SU-DHL-6 (cell line): ENCODE measurements around the gene HIVEP1.

Experiments
- H2AFZ ChIP-seq: fragments of 200-600 bp; sonication (generic); 2 replicates; pipeline ENCODE4 v1.6.1; 2014; ENCODE audit warnings: low read depth, mild to moderate bottlenecking, moderate library complexity, mixed read lengths, antibody characterized with exemption, low read length; ENCODE audit not compliant: severe bottlenecking
- H3F3A ChIP-seq: fragments of 200-600 bp; shearing (Covaris generic); 2 replicates; pipeline ENCODE4 v1.6.0; 2016; ENCODE audit warnings: antibody characterized with exemption, mild to moderate bottlenecking; ENCODE audit not compliant: insufficient read depth
- H3K27ac ChIP-seq: fragments of 200-600 bp; sonication (generic); 2 replicates; pipeline ENCODE4 v1.5.1; 2016; ENCODE audit warnings: low read depth, mild to moderate bottlenecking, low read length, moderate library complexity, mixed read lengths
- H3K27me3 ChIP-seq: fragments of 200-600 bp; sonication (generic), shearing (Covaris generic); 2 replicates; pipeline ENCODE4 v1.6.0; 2014; ENCODE audit warnings: mild to moderate bottlenecking, low read length
- H3K36me3 ChIP-seq: fragments of 200-600 bp; sonication (generic); 2 replicates; pipeline ENCODE4 v1.6.1; 2014; ENCODE audit warnings: mild to moderate bottlenecking, low read length, mixed read lengths
- H3K4me2 ChIP-seq: fragments of 300-600, 200-600 bp; shearing (Covaris generic), sonication (generic); 2 replicates; pipeline ENCODE4 v1.6.0; 2014; ENCODE audit warnings: low read length, low read depth, mild to moderate bottlenecking; ENCODE audit not compliant: poor library complexity, severe bottlenecking
- H3K4me3 ChIP-seq: fragments of 200-600 bp; sonication (generic); 2 replicates; pipeline ENCODE4 v1.5.1; 2014; ENCODE audit warnings: antibody characterized with exemption, low read length, mild to moderate bottlenecking, mixed read lengths; ENCODE audit not compliant: insufficient read depth, poor library complexity, severe bottlenecking
- H3K79me2 ChIP-seq: fragments of 200-600 bp; sonication (generic); 2 replicates; pipeline ENCODE4 v1.6.1; 2014; ENCODE audit warnings: mild to moderate bottlenecking, low read length, moderate library complexity; ENCODE audit not compliant: insufficient read depth
- H3K9ac ChIP-seq: fragments of 200-600 bp; sonication (generic); 2 replicates; pipeline ENCODE4 v1.7.0; 2014; ENCODE audit warnings: mild to moderate bottlenecking, low read length
- H3K9me2 ChIP-seq: fragments of 200-600 bp; sonication (generic); replicated peaks from 2 replicates; pipeline ENCODE4 v1.6.1; 2014; ENCODE audit warnings: low read length; ENCODE audit not compliant: insufficient read depth
- H3K9me3 ChIP-seq: fragments of 200-600 bp; sonication (generic); 2 replicates; pipeline ENCODE4 v1.6.1; 2014; ENCODE audit warnings: low read length, mixed read lengths; ENCODE audit not compliant: insufficient read depth
- H4K20me1 ChIP-seq: fragments of 200-600 bp; sonication (generic); 2 replicates; pipeline ENCODE4 v1.6.1; 2014; ENCODE audit warnings: low read depth, mild to moderate bottlenecking, antibody characterized with exemption, low read length, moderate library complexity, mixed read lengths
- CTCF ChIP-seq: fragments of 200-600 bp; sonication (generic); IDR thresholded peaks from one replicate; pipeline ENCODE4 v1.5.1; 2017; ENCODE audit warnings: antibody characterized with exemption, mild to moderate bottlenecking, low read length, moderate library complexity; ENCODE audit not compliant: insufficient read depth, poor library complexity, severe bottlenecking
- EZH2phosphoT487 ChIP-seq: fragments of 200-600 bp; sonication (generic), shearing (Covaris generic); conservative IDR thresholded peaks from 2 replicates; pipeline ENCODE4 v1.6.1; 2018; ENCODE audit warnings: mild to moderate bottlenecking, antibody characterized with exemption, low read length, moderate library complexity, mixed read lengths

Gene HIVEP1

GRCh38 chr6:12030993-12031550 is 19.0 kb downstream of the HIVEP1 start:
- Histone ChIP-seq H3K79me2 (peaks cover 63% of the 10 kb centered on the region), H3K4me2 (no peak overlapping the region), H3F3A (no peaks in the 10 kb centered on the region)

GRCh38 chr6:12032783-12033573 is 20.9 kb downstream of the HIVEP1 start:
- no peaks in the 10 kb centered on the region for H3K9me3 ChIP-seq
- H3K9me2 ChIP-seq, result no peaks in the 10 kb centered on the region
- peaks cover 57% of the 10 kb centered on the region for H3K79me2 ChIP-seq
- no peak overlapping the region for H3K27ac ChIP-seq
- H2AFZ ChIP-seq, result no peak overlapping the region
- no peak overlapping the region for H3K9ac ChIP-seq
- peaks cover 18% of the 10 kb centered on the region for H4K20me1 ChIP-seq
- H3K27me3 ChIP-seq, result no peaks in the 10 kb centered on the region
- H3K4me3 ChIP-seq, result no peak overlapping the region
- peaks cover 17% of the 10 kb centered on the region for H3K36me3 ChIP-seq
- no peaks in the 10 kb centered on the region for H3F3A ChIP-seq
- TF ChIP-seq CTCF, result no peak
- no peak for TF ChIP-seq EZH2phosphoT487
- no peak overlapping the region for H3K4me2 ChIP-seq

More at GRCh38 chr6:12030993-12031550, 19.0 kb downstream of the HIVEP1 start:
- TF ChIP-seq EZH2phosphoT487, result no peak
- TF ChIP-seq CTCF, result no peak
- no peak overlapping the region for H2AFZ ChIP-seq
- H3K9ac ChIP-seq, result no peak overlapping the region
- no peaks in the 10 kb centered on the region for H3K27me3 ChIP-seq
- peaks cover 17% of the 10 kb centered on the region for H3K36me3 ChIP-seq
- H3K9me3 ChIP-seq, result no peaks in the 10 kb centered on the region
- peaks cover 18% of the 10 kb centered on the region for H4K20me1 ChIP-seq
- H3K27ac ChIP-seq, result no peak overlapping the region
- no peak overlapping the region for H3K4me3 ChIP-seq
- no peaks in the 10 kb centered on the region for H3K9me2 ChIP-seq

GRCh38 chr6:12033770-12034169 is 21.7 kb downstream of the HIVEP1 start:
- H3K27ac ChIP-seq, result no peak overlapping the region
- H3K79me2 ChIP-seq, result peaks cover 54% of the 10 kb centered on the region
- H3K4me2 ChIP-seq, result no peak overlapping the region
- TF ChIP-seq CTCF, result no peak
- no peak for TF ChIP-seq EZH2phosphoT487
- H3K4me3 ChIP-seq, result no peak overlapping the region
- no peak overlapping the region for H3K9ac ChIP-seq
- H3K36me3 ChIP-seq, result peaks cover 17% of the 10 kb centered on the region
- no peaks in the 10 kb centered on the region for H3K27me3 ChIP-seq
- H4K20me1 ChIP-seq, result peaks cover 18% of the 10 kb centered on the region
- no peaks in the 10 kb centered on the region for H3F3A ChIP-seq
- H2AFZ ChIP-seq, result no peak overlapping the region
- H3K9me3 ChIP-seq, result no peaks in the 10 kb centered on the region
- no peaks in the 10 kb centered on the region for H3K9me2 ChIP-seq
